Liver (tissue), 9 donors: ENCODE data around the gene OR51L1. TPM values are rescaled to one million over a fixed set of nuclear protein-coding genes. Genes with fewer than 3 reads are reported as not detected.

ENCODE experiments used
- DNase-seq: peaks from one replicate; pipeline ENCODE4 v3.0.0-alpha.2; 2017; ENCODE audit warnings: low spot score
- H3K27ac ChIP-seq, 2 donors: one replicate each; pipeline ENCODE4 v1.7.0; 2013; ENCODE audit warnings: inconsistent platforms in 2 of 2, low read length in 2 of 2, control low read depth in 1 of 2, low read depth in 1 of 2, mild to moderate bottlenecking in 1 of 2
- H3K27me3 ChIP-seq, 4 donors: one replicate each; pipeline versions ENCODE4 v1.6.1 to v1.7.0; 2013; ENCODE audit warnings: low read length in 3 of 4, inconsistent platforms in 1 of 4, mild to moderate bottlenecking in 1 of 4, moderate library complexity in 1 of 4; ENCODE audit not compliant: control insufficient read depth in 4 of 4, insufficient read depth in 4 of 4
- H3K36me3 ChIP-seq, 4 donors: one replicate each; pipeline versions ENCODE4 v1.6.1 to v1.7.0; 2013; ENCODE audit warnings: low read length in 3 of 4, mild to moderate bottlenecking in 3 of 4, low read depth in 1 of 4, moderate library complexity in 1 of 4; ENCODE audit not compliant: control insufficient read depth in 4 of 4, insufficient read depth in 3 of 4
- H3K4me1 ChIP-seq, 4 donors: one replicate each; pipeline versions ENCODE4 v1.6.1 to v1.7.0; 2013; ENCODE audit warnings: low read length in 3 of 4, mild to moderate bottlenecking in 3 of 4, moderate library complexity in 1 of 4; ENCODE audit not compliant: control insufficient read depth in 4 of 4, insufficient read depth in 4 of 4
- H3K4me3 ChIP-seq, 3 donors: one replicate each; pipeline versions ENCODE4 v1.6.1 to v1.7.0; 2013; ENCODE audit warnings: low read length in 3 of 3, control low read depth in 1 of 3, low read depth in 1 of 3, mild to moderate bottlenecking in 1 of 3
- H3K9ac ChIP-seq, 2 donors: one replicate each; pipeline ENCODE4 v1.7.0; 2013; ENCODE audit warnings: low read length in 2 of 2, mild to moderate bottlenecking in 2 of 2, moderate library complexity in 2 of 2, control low read depth in 1 of 2, low read depth in 1 of 2
- H3K9me3 ChIP-seq, 4 donors: one replicate each; pipeline versions ENCODE4 v1.6.1 to v1.7.0; 2013; ENCODE audit warnings: low read length in 3 of 4; ENCODE audit not compliant: control insufficient read depth in 4 of 4
- EGR1 ChIP-seq, 2 donors: IDR thresholded peaks; 2 replicates each; pipeline ENCODE4 v1.6.1; 2016 to 2018; ENCODE audit warnings: antibody characterized with exemption in 2 of 2, low read depth in 2 of 2
- FOXA1 ChIP-seq: IDR thresholded peaks from 2 replicates; pipeline ENCODE4 v1.6.1; 2016; ENCODE audit warnings: antibody characterized with exemption
- FOXA2 ChIP-seq: IDR thresholded peaks from 2 replicates; pipeline ENCODE4 v1.6.1; 2016; ENCODE audit warnings: antibody characterized with exemption
- GABPA ChIP-seq, 2 donors: IDR thresholded peaks in 1 of 2; conservative IDR thresholded peaks in 1 of 2; 2 replicates each; pipeline ENCODE4 v1.6.1; 2016; ENCODE audit warnings: antibody characterized with exemption in 2 of 2, mild to moderate bottlenecking in 1 of 2, moderate library complexity in 1 of 2
- HNF4A ChIP-seq, 2 donors: conservative IDR thresholded peaks; 2 replicates each; pipeline ENCODE4 v1.6.1; 2016; ENCODE audit warnings: antibody characterized with exemption in 2 of 2, mild to moderate bottlenecking in 2 of 2
- HNF4G ChIP-seq: IDR thresholded peaks from 2 replicates; pipeline ENCODE4 v1.6.1; 2016; ENCODE audit warnings: antibody characterized with exemption
- JUND ChIP-seq, 2 donors: IDR thresholded peaks; 2 replicates each; pipeline ENCODE4 v1.6.1; 2016; ENCODE audit warnings: antibody characterized with exemption in 2 of 2
- RXRA ChIP-seq, 2 donors: IDR thresholded peaks; 2 replicates each; pipeline ENCODE4 v1.6.1; 2017 to 2018; ENCODE audit warnings: antibody characterized with exemption in 2 of 2, mild to moderate bottlenecking in 1 of 2
- SP1 ChIP-seq: IDR thresholded peaks from 2 replicates; pipeline ENCODE4 v1.6.1; 2018; ENCODE audit warnings: antibody characterized with exemption, mild to moderate bottlenecking
- TAF1 ChIP-seq: conservative IDR thresholded peaks from 2 replicates; pipeline ENCODE4 v1.6.1; 2016; ENCODE audit warnings: antibody characterized with exemption, mild to moderate bottlenecking
- WGBS: extraction: QIAGEN DNeasy Blood & Tissue Kit; methylation state at CpG from one replicate; pipeline ENCODE4 v1.1.7; 2013; 5-methylcytosine and 5-hydroxymethylcytosine counted together
- polyA plus RNA-seq, 2 donors: library from polyadenylated mRNA; stranded (reverse) in 1 of 2; unstranded in 1 of 2; fragments of 200-250 nt in 1 of 2; fragments of >200 nt in 1 of 2; fragmentation: Nextera tagmentation in 1 of 2; extraction: Ambion mirVana in 1 of 2; gene quantifications; one replicate each; pipeline versions ENCODE4 v1.2.1 to v1.2.3, GENCODE V29; 2013 to 2015
- total RNA-seq, 2 donors: library from RNA; depleted of rRNA; stranded (reverse); fragments of >200 nt; gene quantifications; one replicate each; pipeline ENCODE4 v1.2.3, GENCODE V29; 2014
- TF ChIP-seq, protein P1 (sequence below): IDR thresholded peaks from 2 replicates; pipeline ENCODE4 v1.6.1; 2016; ENCODE audit warnings: antibody characterized with exemption
- TF ChIP-seq, protein P2 (sequence below): IDR thresholded peaks from 2 replicates; pipeline ENCODE4 v1.6.1; 2016; ENCODE audit warnings: antibody characterized with exemption
- TF ChIP-seq, protein P3 (sequence below): IDR thresholded peaks from 2 replicates; pipeline ENCODE4 v1.6.1; 2016; ENCODE audit warnings: antibody characterized with exemption
- donor health status: healthy.
- donor health status: healthy.
- donor health status: healthy.
- donor health status: healthy.
- donor health status: healthy.

Gene OR51L1
- total and polyA plus RNA-seq, 4 donors = not detected

DNA sequence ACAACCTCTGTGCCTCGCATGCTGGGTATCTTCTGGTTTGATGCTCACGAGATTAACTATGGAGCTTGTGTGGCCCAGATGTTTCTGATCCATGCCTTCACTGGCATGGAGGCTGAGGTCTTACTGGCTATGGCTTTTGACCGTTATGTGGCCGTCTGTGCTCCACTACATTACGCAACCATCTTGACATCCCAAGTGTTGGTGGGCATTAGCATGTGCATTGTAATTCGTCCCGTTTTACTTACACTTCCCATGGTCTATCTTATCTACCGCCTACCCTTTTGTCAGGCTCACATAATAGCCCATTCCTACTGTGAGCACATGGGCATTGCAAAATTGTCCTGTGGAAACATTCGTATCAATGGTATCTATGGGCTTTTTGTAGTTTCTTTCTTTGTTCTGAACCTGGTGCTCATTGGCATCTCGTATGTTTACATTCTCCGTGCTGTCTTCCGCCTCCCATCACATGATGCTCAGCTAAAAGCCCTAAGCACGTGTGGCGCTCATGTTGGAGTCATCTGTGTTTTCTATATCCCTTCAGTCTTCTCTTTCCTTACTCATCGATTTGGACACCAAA, 52.2 kb downstream of the OR51L1 start:
- Histone ChIP-seq H3K36me3 (no peaks in the 10 kb centered on the region), H3K9ac (no peak overlapping the region), H3K4me3 (no peak overlapping the region), H3K4me1 (no peaks in the 10 kb centered on the region), H3K27ac (no peak overlapping the region), H3K9me3 (no peaks in the 10 kb centered on the region), H3K27me3 (no peaks in the 10 kb centered on the region)
- TF ChIP-seq RXRA (IDR thresholded peaks at IDR 0.05) (no peak), FOXA2 (no peak), FOXA1 (no peak), JUND (IDR thresholded peaks at IDR 0.05) (no peak), GABPA (IDR thresholded peaks at IDR 0.05 in 1 of 2, conservative IDR thresholded peaks at IDR 0.05 in 1 of 2) (no peak), HNF4A (conservative IDR thresholded peaks at IDR 0.05) (no peak), HNF4G (no peak), EGR1 (IDR thresholded peaks at IDR 0.05; ENCODE audit: low read depth in 2 of 2) (no peak), TAF1 (no peak), SP1 (no peak)
- TF ChIP-seq, protein P1, sequence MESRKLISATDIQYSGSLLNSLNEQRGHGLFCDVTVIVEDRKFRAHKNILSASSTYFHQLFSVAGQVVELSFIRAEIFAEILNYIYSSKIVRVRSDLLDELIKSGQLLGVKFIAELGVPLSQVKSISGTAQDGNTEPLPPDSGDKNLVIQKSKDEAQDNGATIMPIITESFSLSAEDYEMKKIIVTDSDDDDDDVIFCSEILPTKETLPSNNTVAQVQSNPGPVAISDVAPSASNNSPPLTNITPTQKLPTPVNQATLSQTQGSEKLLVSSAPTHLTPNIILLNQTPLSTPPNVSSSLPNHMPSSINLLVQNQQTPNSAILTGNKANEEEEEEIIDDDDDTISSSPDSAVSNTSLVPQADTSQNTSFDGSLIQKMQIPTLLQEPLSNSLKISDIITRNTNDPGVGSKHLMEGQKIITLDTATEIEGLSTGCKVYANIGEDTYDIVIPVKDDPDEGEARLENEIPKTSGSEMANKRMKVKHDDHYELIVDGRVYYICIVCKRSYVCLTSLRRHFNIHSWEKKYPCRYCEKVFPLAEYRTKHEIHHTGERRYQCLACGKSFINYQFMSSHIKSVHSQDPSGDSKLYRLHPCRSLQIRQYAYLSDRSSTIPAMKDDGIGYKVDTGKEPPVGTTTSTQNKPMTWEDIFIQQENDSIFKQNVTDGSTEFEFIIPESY = no peak
- TF ChIP-seq, protein P2, sequence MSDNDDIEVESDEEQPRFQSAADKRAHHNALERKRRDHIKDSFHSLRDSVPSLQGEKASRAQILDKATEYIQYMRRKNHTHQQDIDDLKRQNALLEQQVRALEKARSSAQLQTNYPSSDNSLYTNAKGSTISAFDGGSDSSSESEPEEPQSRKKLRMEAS = no peak
- TF ChIP-seq, protein P3, sequence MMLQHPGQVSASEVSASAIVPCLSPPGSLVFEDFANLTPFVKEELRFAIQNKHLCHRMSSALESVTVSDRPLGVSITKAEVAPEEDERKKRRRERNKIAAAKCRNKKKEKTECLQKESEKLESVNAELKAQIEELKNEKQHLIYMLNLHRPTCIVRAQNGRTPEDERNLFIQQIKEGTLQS = no peak
- no peak for DNase-seq
- 72% methylated on average over 15 of the region's 15 CpGs for WGBS

Other genes starting within 250 kb of the OR51L1 start
- not detected for gene OR51F1, start 224.9 kb upstream of the OR51L1 start, total RNA-seq
- gene OR51F1, start 224.9 kb upstream of the OR51L1 start, polyA plus RNA-seq = not detected
- not detected for gene OR52R1, start 190.5 kb upstream of the OR51L1 start, total RNA-seq
- not detected for gene OR52R1, start 190.5 kb upstream of the OR51L1 start, polyA plus RNA-seq
- not detected for gene OR51F2, start 173.5 kb upstream of the OR51L1 start, total RNA-seq
- gene OR51F2, start 173.5 kb upstream of the OR51L1 start, polyA plus RNA-seq = not detected
- gene OR51S1, start 145.6 kb upstream of the OR51L1 start, total RNA-seq = not detected
- gene OR51S1, start 145.6 kb upstream of the OR51L1 start, polyA plus RNA-seq = not detected
- gene OR51T1, start 113.0 kb upstream of the OR51L1 start, total RNA-seq = not detected
- not detected for gene OR51T1, start 113.0 kb upstream of the OR51L1 start, polyA plus RNA-seq
- not detected for gene OR51A7, start 91.1 kb upstream of the OR51L1 start, total RNA-seq
- not detected for gene OR51A7, start 91.1 kb upstream of the OR51L1 start, polyA plus RNA-seq
- not detected for gene OR51G2, start 75.5 kb upstream of the OR51L1 start, total RNA-seq
- gene OR51G2, start 75.5 kb upstream of the OR51L1 start, polyA plus RNA-seq = not detected
- not detected for gene OR51G1, start 70.5 kb upstream of the OR51L1 start, total RNA-seq
- gene OR51G1, start 70.5 kb upstream of the OR51L1 start, polyA plus RNA-seq = not detected
- gene OR51A4, start 47.2 kb upstream of the OR51L1 start, total RNA-seq = not detected
- gene OR51A4, start 47.2 kb upstream of the OR51L1 start, polyA plus RNA-seq = not detected
- not detected for gene OR51A2, start 39.1 kb upstream of the OR51L1 start, total RNA-seq
- not detected for gene OR51A2, start 39.1 kb upstream of the OR51L1 start, polyA plus RNA-seq
- not detected for gene OR52J3, start 51.7 kb downstream of the OR51L1 start, total RNA-seq
- gene OR52J3, start 51.7 kb downstream of the OR51L1 start, polyA plus RNA-seq = not detected
- not detected for gene OR52E2, start 64.8 kb downstream of the OR51L1 start, total RNA-seq
- not detected for gene OR52E2, start 64.8 kb downstream of the OR51L1 start, polyA plus RNA-seq
- not detected for gene OR52E1, start 74.7 kb downstream of the OR51L1 start, total RNA-seq
- gene OR52E1, start 74.7 kb downstream of the OR51L1 start, polyA plus RNA-seq = not detected
- gene OR52A5, start 143.5 kb downstream of the OR51L1 start, total RNA-seq = not detected
- not detected for gene OR52A5, start 143.5 kb downstream of the OR51L1 start, polyA plus RNA-seq
- gene OR52A1, start 159.9 kb downstream of the OR51L1 start, total RNA-seq = not detected
- gene OR52A1, start 159.9 kb downstream of the OR51L1 start, polyA plus RNA-seq = not detected
- gene OR51V1, start 205.8 kb downstream of the OR51L1 start, total RNA-seq = not detected
- gene OR51V1, start 205.8 kb downstream of the OR51L1 start, polyA plus RNA-seq = not detected
- gene HBB, start 232.2 kb downstream of the OR51L1 start, total RNA-seq = 1,000 to 10,000 TPM in 1 of 2 donors, 1 to 10 TPM in 1; 5.7 to 3,950 TPM
- gene HBB, start 232.2 kb downstream of the OR51L1 start, polyA plus RNA-seq = 10 to 100 TPM; 13.6 to 86.8 TPM
- gene HBD, start 239.6 kb downstream of the OR51L1 start, total RNA-seq = 1 to 10 TPM in 1 of 2 donors, not detected in 1; 6.0 TPM
- gene HBD, start 239.6 kb downstream of the OR51L1 start, polyA plus RNA-seq = under 1 TPM in 1 of 2 donors, not detected in 1; 0.72 TPM